ENCODE measurements around the gene TRMO.
"Not testable (repeated sequence)": the region's sequence is repeated elsewhere in the genome, so short reads cannot be mapped to it uniquely, and the experiment has no call there.

Gene TRMO, protein sequence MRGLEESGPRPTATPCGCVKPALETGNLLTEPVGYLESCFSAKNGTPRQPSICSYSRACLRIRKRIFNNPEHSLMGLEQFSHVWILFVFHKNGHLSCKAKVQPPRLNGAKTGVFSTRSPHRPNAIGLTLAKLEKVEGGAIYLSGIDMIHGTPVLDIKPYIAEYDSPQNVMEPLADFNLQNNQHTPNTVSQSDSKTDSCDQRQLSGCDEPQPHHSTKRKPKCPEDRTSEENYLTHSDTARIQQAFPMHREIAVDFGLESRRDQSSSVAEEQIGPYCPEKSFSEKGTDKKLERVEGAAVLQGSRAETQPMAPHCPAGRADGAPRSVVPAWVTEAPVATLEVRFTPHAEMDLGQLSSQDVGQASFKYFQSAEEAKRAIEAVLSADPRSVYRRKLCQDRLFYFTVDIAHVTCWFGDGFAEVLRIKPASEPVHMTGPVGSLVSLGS

DNA sequence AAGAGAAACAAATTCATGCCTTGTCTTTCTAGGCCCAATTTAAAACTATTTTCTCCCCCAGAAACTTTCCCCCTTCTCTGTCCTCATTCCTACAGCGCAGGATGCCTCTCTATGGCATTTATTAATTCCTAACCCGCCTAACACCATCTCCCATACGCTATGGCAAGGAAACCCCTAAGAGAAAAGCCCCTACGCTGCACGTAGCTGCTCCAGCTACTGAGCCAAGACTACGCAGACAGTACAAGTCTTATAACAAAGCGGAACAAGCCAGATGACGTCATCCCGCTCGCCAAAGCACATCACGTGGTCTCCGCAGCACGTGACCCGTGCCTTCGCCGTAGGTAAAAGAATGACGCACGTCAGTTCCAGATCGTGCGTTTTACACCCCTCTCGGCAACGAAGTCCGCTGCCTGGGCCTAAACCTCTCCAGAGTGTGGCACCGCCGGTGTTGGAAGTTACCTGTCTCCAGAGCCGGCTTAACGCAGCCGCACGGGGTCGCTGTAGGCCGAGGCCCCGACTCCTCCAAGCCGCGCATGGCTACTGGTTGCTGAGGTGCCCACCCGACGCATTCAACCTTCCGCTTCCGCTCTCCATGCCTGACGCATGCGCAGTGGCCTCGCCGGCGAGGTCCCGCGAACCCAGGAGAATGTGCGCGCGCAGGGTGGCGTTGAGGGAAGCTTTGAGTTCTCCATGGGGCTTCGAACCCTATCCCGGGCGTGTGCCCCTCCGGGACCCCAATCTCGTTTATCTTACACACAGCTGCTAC, at the start of gene TRMO:
Gene TRMO (minus strand): TSS at position 542 of the 766 bp plus-strand sequence. CDS start 7 bp downstream, at position 535.
- peak; percentile 93 for DNase-seq (ENCODE audit: low spot score)

DNA sequence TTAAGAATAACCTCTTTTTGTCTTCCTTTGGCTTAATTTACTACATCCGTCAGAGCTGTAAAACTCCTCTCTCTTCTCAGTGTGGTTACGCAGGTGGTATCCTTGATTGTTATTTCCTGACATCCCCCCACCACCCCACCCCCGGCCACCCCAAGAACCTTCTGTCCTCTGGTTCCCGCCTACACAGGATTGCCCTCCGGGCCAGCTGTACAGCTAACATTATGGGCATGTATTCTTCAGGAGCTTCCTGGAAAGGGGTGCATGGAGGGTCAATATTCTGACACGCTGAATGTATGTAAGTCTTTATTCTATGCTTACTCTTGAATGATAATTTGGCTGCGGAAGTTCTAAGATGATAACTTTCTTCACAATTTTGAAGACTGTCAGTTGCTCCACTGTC, 47.9 kb upstream of the TRMO start:
- no peak for DNase-seq (ENCODE audit: low spot score)

DNA sequence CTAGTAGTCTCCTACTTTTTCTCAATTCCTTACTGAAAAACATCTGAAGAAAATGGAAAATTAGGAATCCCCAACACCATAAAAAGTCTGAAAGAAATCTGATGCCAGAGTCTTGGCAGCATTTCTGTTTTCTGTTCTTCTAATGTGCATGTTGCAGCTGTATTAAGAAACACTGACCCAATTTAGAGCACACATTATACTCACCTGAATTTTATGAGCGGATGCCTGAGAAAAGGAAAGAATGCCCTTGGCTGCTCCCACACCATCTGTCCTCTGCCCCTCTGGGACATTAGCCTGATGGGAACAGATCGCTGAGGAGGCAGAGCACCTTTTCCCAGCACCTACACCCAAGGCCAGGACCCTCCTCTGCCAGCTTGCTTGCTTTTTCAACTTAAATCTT, 46.7 kb upstream of the TRMO start:
- no peak for DNase-seq (ENCODE audit: low spot score)

DNA sequence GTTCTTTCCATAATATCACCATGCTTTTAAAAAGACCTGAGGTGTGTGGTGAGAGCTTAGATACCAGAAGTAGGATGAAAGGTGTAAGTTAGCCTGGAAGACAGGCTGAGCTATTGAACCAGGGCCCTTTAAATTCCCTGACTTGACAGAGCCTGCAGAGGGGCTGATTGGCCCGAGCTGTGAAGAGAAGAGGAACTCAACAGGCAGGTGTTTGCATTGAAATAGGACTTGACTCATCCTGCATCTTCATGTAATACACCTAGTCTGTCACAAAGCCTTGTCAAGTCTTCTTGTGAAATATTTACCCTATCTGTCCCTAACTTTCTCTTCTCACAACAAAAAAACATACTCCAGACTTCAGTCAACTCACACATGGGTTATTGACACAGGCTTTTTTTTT, 44.2 kb upstream of the TRMO start:
- no peak for DNase-seq (ENCODE audit: low spot score)

DNA sequence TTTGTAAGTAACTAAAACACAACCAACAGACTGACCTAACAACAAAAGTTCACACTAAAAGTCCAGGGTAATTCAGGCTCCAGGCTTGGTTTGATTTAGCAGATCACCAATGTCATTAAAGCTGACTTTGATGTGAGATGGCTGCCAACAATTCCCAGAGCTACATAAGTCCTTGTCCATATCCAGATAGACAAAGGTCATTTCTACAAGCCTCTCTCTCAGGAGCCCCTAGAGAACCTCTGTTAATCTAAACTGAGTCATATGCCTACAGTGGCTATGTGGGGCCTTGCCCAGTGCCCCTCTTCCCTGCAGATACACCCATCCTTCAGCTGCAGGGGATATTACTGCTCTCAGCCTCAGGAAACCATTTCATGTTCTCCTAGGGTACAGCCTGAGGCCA, 42.6 kb upstream of the TRMO start:
- no peak for DNase-seq (ENCODE audit: low spot score)

DNA sequence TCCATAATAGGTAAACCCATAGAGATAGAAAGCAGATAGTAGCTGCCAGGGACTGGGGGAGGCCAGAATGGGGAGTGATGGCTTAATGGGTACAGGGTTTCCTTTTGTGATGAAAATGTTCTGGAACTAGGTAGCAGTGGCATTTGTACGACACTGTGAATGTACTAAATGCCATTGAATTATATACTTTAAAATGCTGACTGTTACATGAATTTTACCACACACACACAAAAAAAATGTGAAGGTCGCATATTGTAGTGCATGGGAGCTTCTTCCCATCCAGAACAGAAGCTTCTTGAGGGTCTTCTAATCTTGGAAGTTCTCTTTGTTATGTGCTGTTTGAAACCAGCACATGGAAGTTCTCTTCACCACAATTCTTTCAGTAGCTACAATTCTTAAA, 40.9 kb upstream of the TRMO start:
- no peak for DNase-seq (ENCODE audit: low spot score)

DNA sequence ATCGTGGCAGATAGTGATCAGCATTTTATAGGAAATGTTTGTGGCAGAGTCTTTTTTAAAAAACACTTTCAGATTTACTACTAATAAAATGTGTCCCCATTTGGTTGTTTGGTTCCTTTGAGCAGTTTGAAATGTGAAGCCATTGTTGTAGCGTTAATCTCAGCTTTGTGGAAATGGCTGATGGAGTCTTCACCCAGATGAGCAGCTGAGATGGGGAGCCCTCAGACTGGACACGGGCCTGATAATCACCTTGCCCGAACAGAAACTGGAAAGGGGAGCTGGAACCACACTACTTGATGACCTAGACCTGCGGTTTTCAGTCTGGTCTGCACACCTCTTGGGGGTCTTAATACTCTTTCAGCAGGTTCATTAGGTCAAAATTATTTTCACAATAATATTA, 40.3 kb upstream of the TRMO start:
- DNase-seq (ENCODE audit: low spot score) = no peak

DNA sequence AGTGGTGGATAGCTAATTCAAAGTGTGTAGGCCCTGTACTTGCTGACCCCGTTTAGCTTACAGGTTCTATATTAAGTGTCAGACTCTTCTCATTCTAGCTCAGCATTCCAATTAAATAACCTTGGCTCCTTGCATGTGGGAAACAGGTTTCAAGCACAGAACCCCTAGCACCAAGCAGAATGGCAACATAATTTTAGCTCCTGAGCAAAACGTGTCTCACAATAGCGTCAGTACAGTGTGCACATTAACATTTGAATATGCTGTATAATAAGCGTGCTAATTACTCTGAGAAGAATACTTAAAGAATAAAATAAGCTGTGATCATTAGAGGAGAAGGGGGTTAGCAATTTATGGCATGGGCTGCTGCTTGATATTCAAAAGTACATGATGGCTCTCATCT, 39.8 kb upstream of the TRMO start:
- DNase-seq (ENCODE audit: low spot score) = no peak

DNA sequence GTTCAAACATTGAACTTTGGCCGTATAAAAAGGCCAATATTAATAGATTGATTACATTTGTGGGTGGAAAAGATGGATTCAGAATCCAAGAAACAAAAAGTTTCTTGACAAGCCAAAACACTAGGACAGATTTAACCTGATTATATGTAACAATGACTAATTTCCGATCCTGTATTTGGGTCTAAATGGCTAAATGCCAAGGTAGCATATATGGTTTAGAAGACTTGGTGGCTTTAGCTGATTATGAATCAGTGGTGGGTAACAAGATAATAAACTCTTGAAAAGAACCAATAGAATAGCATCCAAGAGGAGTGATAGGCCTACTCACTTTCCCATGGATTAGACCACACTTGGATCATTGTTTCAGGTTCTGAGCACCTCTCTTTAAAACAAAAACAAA, 39.1 kb upstream of the TRMO start:
- no peak for DNase-seq (ENCODE audit: low spot score)

DNA sequence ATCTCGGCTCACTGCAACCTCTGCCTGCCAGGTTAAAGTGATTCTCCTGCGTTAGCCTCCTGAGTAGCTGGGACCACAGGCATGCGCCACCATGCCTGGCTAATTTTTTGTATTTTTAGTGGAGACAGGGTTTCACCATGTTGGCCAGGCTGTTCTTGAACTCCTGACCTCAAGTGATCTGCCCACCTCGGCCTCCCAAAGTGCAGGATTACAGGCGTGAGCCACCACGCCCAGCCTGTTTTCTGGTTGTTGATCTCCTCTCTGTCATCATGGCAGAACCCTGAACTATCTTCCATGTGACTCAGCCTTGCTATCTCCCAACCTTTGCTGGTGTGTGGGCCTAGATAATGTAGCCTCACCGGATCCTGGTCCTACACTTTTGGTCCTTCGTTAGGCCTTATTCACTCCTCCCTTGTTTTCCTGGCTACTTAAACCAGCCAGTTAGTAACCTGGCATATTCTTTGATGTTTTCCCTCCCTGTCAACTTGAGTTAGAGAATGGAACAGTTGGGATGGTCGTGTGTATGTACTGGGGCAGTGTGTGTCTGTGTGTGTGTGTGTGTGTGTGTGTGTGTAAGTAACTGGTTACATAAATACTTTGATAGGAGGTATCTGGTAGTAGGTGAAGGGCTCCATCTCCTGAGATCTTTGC, 38.5 kb upstream of the TRMO start:
- DNase-seq (ENCODE audit: low spot score) = not testable (repeated sequence)

DNA sequence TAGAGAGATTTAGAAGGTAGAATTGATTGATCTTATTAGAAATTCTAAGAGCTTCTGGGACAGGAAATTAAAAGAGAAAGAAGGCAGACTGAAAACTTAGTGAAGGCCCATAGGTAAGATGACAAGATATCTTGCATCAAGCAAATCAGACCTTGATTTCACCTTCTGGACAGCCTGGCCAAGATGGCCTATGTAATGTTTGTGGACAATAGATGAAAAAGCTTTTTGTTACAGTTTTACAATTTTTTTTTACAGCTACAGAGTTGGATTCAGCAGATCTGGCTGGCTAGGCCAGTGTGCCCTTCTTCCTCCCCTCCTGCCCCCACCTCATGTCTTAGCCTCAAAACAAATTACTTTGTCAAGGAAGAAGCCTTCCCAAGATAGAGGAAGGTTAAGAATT, 37.3 kb upstream of the TRMO start:
- DNase-seq (ENCODE audit: low spot score) = no peak

DNA sequence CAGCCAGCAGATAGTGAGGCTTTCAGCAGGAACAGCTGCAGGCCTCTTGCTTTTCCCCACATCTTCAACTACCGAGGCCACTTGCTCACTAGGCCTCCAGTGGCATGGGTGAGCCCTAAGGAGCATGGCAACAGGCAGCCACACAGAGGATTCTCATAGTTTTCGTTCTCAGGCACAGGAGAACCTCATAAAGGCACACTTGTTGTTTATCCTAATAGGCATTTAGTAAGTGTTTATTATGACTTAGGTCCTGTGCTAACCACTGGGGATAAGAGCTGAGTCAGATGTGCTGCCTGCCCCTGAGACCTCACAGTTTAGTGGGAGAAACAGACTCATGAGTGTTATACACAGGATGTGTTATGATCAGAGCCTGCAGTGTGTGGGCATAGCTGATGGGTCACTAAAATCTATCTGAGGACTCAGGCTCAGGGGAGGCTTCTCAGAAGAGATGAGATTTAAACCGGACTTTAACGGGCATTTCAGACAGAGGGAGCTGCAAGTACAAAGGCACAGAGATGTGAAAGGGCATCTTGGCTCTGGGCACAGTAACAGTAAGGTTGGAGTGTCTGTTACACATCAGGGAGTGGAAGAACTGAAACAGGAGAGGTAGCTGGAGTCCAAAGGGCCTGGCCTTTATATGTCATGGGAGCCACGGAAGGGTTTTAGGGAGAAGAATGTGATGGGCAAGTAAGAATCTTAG, 36.7 kb upstream of the TRMO start:
- no peak for DNase-seq (ENCODE audit: low spot score)

DNA sequence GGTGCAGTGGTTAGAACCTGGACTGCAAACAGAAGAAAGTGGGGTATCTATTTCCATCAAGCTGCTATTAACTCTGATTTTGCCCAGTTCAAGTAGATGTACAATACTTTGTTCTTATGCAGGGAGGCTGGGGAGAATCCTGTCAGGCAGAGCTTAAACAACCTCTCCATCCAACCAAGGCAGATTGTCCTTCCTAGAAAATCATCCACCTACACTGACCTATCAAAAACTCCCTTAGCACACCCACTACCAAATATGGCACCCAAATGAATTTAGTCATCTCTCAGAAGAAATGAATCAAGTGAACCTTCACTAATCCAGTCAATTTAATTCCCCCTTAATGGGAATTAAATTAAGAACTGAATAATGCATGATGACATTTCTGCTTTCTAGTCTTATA, 34.0 kb upstream of the TRMO start:
- DNase-seq (ENCODE audit: low spot score) = no peak

DNA sequence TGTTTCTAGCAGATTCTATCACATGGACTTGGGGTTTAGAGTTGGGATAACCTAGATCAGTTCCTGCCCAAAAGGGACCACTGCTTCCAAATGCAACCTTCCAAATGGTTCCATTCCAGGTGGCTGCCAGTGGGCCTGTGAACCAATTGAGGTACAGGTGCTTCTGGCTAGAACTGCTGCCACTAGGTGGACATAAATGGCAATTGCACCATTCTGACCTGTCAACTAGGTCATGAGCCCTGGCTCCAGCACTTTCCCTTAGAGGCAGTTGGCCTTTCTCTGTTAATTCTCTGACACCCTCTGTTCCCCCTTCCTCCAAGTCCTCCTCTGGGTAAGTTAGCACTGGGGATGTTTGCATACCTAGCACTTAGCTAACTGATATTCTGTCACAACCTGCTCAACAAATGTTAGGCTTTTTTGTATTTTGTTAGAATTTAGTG, 32.3 kb upstream of the TRMO start:
- DNase-seq (ENCODE audit: low spot score) = peak; percentile 55

DNA sequence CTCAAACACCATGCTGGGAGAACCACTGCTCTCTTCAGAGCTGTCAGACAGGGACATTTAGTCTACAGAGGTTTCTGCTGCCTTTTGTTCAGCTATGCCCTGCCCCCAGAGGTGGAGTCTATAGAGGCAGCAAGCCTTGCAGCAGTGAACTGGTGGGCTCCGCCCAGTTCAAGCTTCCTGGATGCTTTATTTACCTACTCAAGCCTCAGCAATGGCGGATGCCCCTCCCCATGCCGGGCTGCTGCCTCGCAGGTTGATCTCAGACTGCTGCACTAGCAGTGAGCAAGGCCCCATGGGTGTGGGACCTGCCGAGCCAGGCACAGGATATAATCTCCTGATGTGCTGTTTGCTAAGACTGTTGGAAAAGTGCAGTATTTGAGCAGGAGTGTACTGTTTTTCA, 28.6 kb upstream of the TRMO start:
- DNase-seq (ENCODE audit: low spot score) = not testable (repeated sequence)

DNA sequence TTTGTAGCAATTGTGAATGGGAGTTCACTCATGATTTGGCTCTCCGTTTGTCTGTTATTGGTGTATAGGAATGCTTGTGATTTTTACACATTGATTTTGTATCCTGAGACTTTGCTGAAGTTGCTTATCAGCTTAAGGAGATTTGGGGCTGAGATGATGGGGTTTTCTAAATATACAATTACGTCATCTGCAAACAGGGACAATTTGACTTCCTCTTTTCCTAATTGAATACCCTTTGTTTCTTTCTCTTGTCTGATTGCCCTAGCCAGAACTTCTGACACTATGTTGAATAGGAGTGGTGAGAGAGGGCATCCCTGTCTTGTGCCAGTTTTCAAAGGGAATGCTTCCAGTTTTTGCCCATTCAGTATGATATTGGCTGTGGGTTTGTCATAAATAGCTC, 24.8 kb upstream of the TRMO start:
- not testable (repeated sequence) for DNase-seq (ENCODE audit: low spot score)

DNA sequence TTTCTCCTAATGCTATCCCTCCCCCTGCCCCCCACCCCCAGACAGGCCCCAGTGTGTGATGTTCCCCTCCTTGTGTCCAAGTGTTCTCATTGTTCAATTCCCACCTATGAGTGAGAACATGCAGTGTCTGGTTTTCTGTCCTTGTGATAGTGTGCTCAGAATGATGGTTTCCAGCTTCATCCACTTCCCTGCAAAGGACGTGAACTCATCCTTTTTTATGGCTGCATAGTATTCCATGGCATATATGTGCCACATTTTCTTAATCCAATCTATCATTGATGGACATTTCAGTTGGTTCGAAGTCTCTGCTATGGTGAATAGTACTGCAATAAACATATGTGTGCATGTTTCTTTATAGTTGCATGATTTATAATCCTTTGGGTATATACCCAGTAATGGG, 23.2 kb upstream of the TRMO start:
- not testable (repeated sequence) for DNase-seq (ENCODE audit: low spot score)

DNA sequence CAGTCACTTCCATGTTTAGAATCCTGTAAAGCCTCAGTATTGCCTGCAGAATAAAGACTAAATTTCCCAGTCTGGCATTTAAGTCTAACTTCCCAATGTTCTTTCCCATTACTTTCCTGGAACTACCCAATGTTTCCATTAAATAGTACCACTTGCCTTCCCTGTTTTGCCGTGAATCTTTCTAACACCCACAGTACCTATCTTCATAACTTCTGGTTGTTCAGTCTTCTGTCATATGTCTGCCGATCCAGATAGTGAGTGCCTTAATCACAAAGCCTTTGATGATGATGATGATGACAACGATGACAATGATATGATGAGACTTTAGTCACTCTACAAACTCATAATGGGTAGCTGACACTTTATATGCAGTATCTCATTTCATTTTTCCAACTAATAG, 22.3 kb upstream of the TRMO start:
- DNase-seq (ENCODE audit: low spot score) = no peak

DNA sequence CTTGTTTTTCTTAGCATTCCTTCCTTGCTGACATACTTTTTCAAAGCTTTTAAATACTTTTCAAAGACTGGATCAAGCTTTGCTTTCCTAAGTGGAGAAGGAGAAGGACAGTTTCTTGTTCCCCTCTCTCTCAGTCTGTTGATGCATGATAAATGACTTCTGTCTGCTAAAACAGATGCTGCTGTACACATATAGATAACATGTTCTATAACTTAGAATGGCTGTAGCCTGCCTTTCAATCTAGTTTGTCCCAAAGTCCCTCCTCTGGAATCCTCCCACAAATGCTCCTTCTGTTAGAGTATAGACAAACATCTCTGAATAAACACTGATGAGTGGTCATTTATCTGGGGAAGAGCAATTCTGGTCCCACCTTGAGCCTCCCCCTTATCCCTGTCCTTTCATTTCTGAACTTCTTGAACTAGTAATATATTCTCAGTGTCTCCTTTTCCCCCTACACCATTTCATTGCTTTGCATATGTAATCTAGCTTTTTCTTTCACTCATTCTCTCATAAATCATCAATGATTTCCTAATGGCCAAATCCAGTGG, 21.1 kb upstream of the TRMO start:
- DNase-seq (ENCODE audit: low spot score) = no peak

DNA sequence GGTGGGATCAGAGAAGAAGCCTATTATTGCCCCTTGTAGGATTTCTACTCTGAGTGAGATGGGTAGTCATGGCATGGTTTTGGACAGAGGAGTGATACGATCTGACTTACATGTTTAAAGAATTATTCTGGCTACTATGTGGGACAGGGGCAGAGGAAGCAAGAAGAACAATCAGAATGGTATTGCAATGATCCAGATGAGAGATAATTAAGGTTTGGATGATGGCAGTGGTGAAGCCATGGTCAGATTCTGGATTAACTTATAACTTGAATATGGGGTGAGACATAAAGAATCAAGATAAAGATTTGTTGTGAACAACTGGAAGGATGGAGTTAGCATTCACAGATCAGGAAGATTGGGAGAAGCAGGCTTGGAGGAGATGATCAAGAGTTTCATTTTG, 19.0 kb upstream of the TRMO start:
- DNase-seq (ENCODE audit: low spot score) = no peak

DNA sequence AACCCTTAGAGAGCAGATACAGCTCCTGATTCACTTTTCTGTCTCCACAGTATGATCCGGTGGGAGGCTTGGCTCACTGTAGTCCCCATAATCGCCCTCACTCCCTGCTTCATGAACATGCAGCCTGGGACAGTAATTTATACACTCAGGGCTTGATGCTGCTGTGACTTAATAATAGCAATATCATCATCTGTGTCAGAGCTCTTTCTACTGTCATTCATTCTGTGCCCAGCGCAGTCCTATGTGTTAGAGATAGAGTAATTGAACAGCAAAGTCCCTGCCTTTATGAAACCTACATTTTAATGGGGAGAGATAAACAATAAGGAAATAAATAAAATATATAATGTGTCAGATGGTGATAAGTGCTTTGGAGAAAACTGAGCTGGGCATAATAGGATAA, 18.4 kb upstream of the TRMO start:
- no peak for DNase-seq (ENCODE audit: low spot score)

DNA sequence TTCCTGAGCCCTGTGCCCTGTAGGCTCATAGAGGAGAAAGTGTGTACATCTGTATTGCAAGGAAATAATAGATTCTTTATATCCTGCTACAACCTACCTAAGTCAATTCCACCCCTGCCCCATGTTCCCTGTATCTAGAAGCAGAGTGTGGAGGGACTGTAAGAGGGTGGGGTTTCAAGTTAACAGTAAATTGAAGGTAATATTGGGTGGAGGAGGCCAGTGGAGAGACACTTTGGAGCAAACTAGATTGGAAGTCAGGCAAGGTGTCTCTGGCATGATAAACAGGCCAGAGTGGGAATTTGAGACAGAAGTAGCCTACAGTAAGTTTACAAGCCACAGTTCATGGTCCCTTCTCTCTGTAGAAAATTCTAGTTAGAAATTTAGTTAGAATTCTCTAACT, 17.9 kb upstream of the TRMO start:
- no peak for DNase-seq (ENCODE audit: low spot score)
